T-helper 17 cell (primary cell): Measurements from ENCODE around the gene CTNND2. TPM values are rescaled to one million over a fixed set of nuclear protein-coding genes. Genes with fewer than 3 reads are reported as not detected.

Experiments used
- ATAC-seq: fragments of 150-1000 bp; cut with Tn5 transposase; 2 replicates; pipeline ENCODE4 v1.10.0; 2021; ENCODE audit warnings: mild to moderate bottlenecking, moderate library complexity
- DNase-seq, 3 donors: peaks; one replicate each; pipeline versions ENCODE4 v3.0.0 to v3.0.0-alpha.2; 2020 to 2021
- H3K9me3 ChIP-seq: one replicate; pipeline ENCODE4 v1.7.0; 2013; ENCODE audit warnings: low read length, mild to moderate bottlenecking; ENCODE audit not compliant: control insufficient read depth, poor library complexity, severe bottlenecking
- H3K27ac Mint-ChIP-seq: one replicate; pipeline ENCODE4 v1.8.0; 2022; ENCODE audit warnings: mild to moderate bottlenecking, moderate library complexity, mixed read lengths
- H3K27me3 Mint-ChIP-seq: one replicate; pipeline ENCODE4 v1.8.0; 2022; ENCODE audit warnings: mixed read lengths
- H3K36me3 Mint-ChIP-seq: one replicate; pipeline ENCODE4 v1.8.0; 2022; ENCODE audit warnings: low read depth, mixed read lengths
- H3K4me1 Mint-ChIP-seq: one replicate; pipeline ENCODE4 v1.8.0; 2022; ENCODE audit warnings: mild to moderate bottlenecking, mixed read lengths
- H3K4me3 Mint-ChIP-seq: one replicate; pipeline ENCODE4 v1.8.0; 2022; ENCODE audit warnings: mild to moderate bottlenecking, moderate library complexity, mixed read lengths
- total RNA-seq, 4 donors: library from RNA in 2 of 4; stranded (reverse) in 2 of 4; gene quantifications; one replicate each; pipeline ENCODE4 v1.2.3 and lab custom pipeline; 2022 to 2026

Gene CTNND2
- total RNA-seq, 2 donors from 2014 or later, result 0.94 to 1.6 TPM

GRCh38 chr5:10932426-10932825, 971.8 kb downstream of the CTNND2 start:
- H3K27me3 Mint-ChIP-seq, result peaks cover 12% of the 10 kb centered on the region
- no peak overlapping the region for H3K4me3 Mint-ChIP-seq
- peaks cover 2% of the 10 kb centered on the region for H3K9me3 ChIP-seq
- no peaks in the 10 kb centered on the region for H3K4me1 Mint-ChIP-seq
- ATAC-seq (no peak), DNase-seq (no peak)
- peaks cover 2% of the 10 kb centered on the region for H3K36me3 Mint-ChIP-seq
- H3K27ac Mint-ChIP-seq, result no peak overlapping the region

DNA sequence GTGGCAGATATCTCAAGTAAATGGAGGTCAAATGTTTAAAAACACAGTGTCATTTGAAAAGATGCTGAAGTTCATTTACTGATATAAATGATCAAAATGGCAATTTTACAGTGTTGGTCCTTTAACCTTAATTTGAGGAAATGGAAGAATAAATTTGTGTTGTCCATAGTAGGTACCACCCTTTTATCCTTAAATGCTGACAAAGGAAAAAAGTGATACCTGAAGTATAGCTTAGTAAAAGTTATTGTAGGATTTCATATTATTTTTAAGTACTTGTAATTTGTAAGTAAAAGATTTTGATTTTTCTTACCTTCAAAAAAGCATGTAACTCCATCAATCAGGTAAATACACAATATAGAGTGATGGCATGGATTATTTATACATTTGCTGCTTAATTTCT, 976.6 kb downstream of the CTNND2 start:
- Mint-ChIP-seq H3K27ac (no peak overlapping the region), H3K36me3 (peaks cover 2% of the 10 kb centered on the region), H3K4me3 (no peak overlapping the region), H3K27me3 (peaks cover 8% of the 10 kb centered on the region), H3K4me1 (no peaks in the 10 kb centered on the region)
- peaks cover 2% of the 10 kb centered on the region for H3K9me3 ChIP-seq
- DNase-seq, result no peak
- ATAC-seq, result no peak

DNA sequence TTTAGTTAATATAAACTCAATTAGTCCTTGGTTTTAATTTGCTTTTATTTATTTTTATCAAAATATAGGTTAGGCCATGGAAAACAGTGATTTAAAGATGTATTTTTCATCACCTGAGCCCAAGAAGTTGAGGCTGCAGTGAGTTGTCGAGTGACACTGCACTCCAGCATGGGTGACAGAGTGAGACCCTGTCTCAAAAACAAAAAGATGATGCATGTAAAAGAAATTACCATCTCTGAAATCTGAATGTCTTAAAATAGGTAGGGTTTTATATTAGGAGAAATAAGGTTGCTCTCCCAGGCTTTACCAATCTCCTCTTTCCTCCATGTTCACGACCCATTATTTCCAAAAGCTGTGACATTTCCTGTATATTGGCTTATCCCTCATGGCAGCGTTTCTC, 980.9 kb downstream of the CTNND2 start:
- no peak overlapping the region for H3K27ac Mint-ChIP-seq
- no peaks in the 10 kb centered on the region for H3K4me1 Mint-ChIP-seq
- no peaks in the 10 kb centered on the region for H3K36me3 Mint-ChIP-seq
- H3K9me3 ChIP-seq, result no peaks in the 10 kb centered on the region
- DNase-seq, result no peak
- no peak for ATAC-seq
- no peak overlapping the region for H3K4me3 Mint-ChIP-seq
- H3K27me3 Mint-ChIP-seq, result peaks cover 32% of the 10 kb centered on the region
